ENCODE results near the gene SSBP3. TPM values are rescaled to one million over a fixed set of nuclear protein-coding genes. Genes with fewer than 3 reads are reported as not detected.

Gene SSBP3
- total RNA-seq, 1 donor from 2014 or later = 41.1 TPM

DNA sequence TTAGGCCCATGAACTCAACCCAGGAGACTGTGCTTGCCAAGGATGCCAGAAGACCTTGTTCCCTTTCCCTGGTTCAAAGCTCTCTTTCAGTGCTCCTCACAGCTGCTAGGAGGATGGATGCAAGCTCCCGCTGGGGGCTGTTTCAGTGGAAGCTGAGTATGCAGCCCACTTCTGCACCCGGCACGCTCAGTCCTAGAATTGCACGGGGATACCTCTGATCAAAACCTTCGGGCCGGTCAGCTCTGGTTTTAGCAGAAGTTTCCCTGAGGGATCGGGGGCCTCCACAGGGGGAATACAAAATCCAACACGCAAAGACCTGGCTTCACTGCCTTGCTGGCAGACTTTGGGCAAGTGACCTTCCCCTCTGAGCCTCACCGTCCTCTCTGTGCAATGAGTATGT is 4.2 kb upstream of the SSBP3 start:
- DNase-seq (ENCODE audit: low spot score) = no peak

DNA sequence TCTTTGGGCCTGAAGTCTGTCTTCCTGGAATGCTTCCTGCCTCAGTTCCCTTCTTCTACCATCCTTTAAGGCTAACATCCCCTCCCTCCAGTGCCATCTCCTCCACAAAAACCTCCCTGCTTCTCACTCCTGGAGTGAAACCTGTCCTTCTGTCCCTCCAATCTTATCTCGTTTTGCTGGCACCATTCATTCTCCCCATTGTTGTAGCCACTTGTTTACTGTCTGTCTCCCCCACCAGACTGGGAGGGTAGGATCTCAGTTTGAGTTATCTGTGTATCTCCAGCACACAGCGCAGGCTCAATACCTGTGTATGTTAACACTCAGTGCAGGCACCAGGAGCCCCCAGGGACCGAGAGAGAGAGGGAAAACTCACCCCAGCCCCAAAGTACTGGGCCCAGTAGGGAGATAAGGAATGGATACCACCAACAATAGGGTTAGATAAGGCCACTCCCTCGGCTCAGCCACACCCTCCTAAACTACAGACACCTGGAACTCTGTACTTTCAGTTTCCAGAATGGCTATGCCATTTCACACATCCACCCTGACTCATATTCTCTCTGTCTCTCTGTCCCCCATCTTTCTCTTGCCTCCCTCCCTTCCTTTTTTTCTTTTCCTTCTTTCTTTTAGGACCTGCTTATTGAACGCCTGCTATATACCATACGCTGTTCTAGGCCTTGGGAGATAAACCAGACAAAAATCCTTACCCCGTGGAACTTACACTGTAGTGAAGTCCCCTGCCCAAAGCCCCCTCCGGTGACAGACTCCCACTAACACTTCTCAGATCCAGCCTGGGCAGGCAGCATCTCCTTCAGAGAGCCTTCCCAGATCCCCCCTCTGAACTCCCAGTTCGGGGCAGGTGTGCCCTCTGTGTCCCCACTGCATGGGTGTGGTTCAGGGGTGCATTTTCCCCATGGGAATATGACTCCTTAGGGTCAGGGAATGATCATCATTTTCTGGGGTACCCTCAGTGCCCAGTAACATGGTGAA is 3.3 kb upstream of the SSBP3 start:
- DNase-seq (ENCODE audit: low spot score) = no peak

DNA sequence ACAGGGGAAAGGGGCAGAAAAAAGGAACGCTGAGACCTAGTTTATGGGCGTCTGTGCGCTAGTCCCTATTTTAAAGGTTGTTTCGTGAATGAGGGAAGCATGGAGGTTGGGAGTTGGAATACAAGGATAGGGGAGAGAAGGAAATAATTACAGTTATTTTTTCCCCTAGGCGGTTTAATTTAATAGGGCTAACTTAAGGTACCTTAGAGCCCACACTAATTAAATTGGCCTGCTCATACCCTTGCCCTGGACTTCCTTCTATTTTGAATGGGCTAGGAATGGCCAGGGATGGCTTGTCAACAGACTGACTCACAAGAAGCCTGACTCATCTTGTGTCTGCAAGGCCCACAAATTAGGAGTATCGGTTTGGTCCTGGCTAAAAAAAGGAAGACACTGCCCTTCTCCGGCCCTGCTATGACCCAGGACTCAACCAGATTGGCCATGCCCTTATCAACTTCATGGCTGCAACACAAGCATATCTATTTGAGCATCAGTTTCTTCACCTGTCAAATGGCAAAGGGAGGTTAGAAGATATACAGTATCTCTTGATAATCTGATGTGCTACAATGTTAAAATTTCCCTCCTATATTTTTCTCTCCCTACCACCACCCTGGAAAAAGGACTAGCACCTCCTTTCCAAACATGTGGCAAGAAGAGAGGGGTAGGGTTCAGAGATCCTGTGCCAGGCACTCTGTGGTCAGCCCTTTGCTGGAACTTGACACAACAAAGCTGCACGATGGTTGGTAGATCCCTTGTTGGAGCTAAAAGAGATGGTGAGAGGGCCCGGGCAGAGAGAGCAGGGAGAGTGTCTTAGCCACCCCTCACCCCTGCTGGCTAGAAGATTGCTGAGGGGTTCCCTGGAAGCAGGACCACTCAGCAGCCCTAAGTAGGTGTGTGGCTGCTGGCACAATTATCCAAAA is 2.2 kb upstream of the SSBP3 start:
- DNase-seq (ENCODE audit: low spot score) = no peak

DNA sequence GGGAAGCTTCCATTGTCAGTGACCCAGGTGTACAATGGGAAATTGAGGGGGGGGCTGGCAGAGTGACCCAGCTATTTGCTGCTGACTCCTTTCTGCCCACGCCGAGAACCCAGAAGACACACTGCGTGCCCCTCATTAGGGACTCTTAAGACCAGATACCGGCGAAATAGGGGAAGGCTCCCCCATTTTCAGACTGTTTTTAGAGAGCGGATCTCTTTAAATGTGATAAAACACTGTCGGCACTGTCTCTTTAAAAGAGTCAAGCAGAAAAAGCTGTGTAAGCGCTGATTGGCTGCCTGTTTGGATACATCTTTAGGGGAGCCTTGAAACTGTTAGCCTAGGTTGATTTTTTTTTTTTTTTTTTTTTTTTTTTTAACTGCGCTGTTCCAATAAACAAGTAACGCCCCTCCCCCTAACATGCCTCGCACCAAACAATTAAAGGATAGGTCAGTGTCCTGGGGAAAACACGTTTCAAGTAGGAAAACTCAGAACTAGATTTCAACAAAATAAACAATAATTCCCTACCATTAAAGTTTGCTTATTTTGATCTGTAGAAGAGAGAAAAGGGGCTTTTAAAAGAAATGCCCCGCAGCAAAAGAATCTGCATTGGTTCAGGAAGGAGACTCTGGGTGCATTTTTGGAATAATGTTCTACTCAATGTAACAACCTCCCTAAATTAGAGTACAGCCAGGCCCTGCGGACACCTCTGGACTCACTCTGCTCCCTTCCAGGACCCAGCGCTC is 1.4 kb upstream of the SSBP3 start:
- DNase-seq (ENCODE audit: low spot score) = no peak

DNA sequence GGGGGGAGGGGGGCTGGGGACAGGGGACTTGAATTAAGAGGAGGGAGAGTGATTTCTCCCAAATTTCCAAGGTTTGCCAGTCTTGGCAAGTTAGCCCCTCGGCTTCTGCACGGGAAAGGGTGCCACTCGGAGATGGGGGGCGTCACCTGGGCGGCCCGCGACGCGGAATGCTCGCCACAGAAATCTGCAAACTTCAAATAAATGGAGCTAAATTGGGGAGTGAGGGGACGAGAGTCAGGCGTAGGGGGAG is 885 bp upstream of the SSBP3 start:
- DNase-seq (ENCODE audit: low spot score) = no peak

DNA sequence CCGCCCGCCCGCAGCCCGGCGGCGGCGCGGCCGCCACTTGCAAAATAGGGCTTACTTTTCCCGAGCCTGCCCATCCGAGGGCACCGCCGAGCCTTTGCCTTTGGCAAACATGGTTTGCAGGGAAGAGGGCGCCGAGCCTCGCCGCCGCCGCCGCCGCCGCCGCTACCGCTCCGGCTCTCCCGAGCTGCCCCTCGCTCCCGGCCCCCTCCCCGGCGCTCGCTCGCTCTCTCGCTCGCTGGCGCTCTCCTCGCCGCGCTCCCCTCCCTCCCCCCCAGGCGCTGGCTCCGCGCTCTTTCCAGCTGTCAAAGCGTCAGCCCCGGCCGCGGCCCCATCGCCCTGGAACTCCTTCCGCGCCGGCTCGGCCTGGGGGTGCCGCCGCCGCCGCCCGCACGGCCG is 298 bp downstream of the SSBP3 start:
- DNase-seq (ENCODE audit: low spot score) = no peak

DNA sequence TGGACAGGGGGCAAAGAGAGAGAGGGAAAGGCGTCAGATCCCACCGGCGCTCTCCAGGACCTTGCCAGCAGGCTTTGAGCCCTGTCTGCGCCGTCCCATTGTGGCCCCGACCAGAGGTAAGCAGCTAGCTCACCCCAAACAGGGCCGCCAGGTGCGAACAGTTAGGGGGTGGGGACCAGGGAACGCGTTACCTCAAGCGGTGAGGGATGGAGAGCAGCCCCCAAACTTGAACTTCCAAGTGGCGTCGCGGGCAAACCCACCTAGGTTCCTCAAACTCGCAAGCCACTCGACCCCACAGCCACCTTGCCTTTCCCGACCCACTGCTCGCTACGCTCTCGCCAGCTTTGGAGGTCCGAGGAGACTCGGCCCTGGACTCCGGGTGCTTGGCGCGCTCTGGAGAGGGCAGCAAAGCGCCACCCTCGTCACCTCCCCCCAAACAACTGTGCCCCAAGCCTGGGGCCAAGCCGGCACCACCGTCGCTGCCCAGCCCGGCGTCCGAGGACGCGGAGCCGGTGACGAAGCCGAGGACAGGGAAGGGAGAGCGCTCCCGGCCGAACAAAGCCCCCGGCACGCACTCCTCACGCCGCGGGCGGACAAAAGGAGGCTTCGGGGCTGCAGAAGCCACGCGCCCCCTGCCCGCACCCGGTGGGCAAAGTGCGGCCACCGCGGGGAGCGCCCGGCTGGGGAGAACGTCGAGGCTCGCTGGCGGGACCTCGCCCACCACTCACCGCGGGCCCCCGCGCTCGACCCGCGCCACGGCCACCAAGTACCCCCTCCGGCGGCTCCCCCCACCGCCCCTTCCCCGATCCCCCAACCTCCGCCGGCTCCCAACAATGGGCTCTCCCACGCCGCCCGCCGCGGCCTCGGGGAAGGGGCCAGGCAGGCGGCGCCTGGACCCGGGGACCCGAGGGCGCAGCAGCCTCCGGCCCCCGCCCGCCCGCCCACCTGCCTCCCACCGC is 976 bp downstream of the SSBP3 start:
- DNase-seq (ENCODE audit: low spot score) = no peak

DNA sequence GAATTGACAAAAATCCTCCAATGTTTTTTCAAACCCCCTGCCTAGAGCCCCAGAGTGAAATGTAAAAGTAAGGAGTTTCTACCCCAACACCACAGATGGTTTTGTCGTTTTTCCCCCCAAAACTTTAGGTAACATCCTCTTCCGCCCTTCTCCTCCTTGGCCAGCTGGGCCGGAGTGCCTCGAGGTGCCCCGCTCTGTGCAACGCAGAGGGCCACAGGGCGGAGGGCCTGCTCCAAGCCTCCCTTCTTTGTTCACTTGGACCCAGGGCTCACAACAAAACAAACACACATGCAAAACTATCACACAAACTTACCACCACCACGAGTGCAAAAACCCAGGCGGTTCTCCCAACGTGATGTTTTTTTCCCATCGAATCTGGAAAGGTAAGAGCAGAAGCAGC is 1.9 kb downstream of the SSBP3 start:
- DNase-seq (ENCODE audit: low spot score) = no peak

DNA sequence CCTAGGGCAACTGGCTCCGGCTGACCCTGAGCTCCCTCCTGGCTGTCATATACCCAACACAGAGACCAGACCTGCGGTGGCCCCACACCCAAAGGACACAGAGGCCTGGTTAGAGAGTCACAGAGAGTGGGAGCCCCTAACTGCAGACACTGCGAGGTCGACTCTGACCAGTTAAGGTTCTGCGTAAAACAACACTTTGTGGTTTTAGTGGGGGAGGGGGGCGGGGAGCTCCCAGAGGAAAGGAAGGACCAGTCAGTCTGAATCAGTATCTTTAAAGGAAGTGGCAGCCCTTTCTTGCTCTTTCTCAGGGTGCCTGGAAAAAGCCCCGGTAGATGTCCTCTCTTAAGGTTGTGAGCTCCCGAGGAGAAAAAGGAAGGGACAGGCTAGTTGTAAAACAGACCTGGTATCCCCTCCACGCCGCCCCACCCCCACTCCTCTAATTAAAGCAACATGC is 2.4 kb downstream of the SSBP3 start:
- no peak for DNase-seq (ENCODE audit: low spot score)

DNA sequence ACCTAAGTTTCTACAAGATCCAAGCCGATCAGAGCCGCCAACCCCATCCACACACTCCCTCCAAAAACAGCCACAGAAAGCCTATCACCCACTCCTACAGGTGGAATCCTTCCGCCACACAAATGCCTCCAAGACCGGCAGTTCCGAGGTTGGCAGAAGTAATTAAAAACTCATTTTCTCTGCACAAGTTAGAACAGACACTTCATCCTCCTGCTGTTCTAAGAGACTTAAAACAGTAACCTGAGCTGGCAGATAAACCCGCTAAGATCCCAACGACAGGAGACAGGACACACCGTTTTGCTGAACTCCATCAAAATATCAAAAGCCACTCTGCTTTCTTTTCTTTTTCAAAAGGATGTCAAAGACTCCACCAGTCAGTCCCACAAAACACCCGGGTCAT is 2.8 kb downstream of the SSBP3 start:
- DNase-seq (ENCODE audit: low spot score) = no peak

DNA sequence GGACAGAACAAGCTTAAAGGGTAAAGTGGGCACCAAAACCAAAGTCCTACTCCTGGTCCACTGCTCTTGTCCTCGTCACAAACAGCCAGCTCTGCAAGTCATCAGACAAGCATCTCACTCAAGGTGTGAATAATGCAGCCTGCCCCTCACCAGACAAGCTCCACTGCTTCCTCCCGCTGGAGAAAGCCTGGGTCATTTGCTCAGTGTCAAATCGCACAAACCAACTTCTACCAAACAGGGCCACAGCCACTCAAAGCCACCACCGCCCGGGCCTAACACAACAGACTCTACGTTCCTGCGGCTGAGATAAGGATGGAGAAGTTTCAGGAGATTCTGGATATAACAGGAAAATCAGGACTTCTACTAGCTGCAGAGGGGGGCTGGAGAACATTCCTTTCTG is 3.3 kb downstream of the SSBP3 start:
- DNase-seq (ENCODE audit: low spot score) = no peak

DNA sequence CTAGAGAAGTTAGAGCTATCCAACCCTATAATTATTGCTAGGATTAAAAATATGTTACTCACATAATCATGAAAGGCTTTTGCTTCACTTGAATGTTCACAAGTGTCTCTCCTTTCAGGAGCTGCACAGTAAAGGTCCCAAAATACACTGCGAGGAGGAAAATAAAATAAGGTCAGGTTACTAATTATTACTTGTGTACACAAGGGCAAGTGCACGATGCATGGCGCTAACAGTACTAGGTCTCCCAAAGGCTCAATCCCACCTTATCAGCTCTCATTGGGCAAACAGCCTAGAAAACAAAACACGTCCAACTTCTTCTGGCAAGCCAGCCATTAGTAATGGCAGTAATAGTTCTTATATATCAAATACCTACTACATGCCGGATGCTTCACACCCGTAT is 4.4 kb downstream of the SSBP3 start:
- no peak for DNase-seq (ENCODE audit: low spot score)

DNA sequence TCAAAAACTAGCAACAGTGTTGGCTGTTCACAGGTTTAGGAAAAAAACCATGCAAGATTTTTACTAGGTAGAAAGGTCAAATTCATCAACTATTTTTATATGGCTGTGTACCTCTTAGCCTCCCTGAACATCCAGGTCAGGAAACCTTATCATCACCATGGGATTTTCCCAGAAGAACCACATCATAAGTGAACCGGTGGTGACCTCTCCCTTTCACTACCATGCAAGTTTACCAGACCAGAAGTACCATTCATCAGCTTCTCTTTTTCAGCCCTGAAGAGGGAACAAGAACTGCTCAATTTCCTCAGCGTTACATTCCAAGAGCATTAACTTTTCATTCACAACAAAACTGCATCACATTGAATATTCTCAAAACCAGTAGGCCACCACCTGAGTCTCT is 5.9 kb downstream of the SSBP3 start:
- no peak for DNase-seq (ENCODE audit: low spot score)

DNA sequence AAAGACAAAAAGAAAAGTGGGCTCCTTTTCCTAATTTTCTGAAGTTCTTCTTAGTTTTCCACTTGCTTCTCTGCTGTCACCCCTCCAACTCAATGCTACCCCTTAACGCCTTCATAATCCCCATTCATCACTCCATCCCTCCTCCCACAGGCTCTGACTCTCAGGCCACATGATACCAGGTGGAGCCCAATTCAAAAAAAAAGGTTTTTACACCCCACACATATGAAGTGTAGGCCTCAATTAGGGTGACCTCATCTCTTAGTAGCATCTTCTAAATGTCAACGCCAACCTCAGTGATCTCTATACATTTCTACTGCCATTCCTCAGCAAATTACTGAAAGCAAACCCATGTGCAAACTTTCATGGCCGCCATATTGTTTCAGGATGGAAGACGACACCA is 6.4 kb downstream of the SSBP3 start:
- DNase-seq (ENCODE audit: low spot score) = no peak

DNA sequence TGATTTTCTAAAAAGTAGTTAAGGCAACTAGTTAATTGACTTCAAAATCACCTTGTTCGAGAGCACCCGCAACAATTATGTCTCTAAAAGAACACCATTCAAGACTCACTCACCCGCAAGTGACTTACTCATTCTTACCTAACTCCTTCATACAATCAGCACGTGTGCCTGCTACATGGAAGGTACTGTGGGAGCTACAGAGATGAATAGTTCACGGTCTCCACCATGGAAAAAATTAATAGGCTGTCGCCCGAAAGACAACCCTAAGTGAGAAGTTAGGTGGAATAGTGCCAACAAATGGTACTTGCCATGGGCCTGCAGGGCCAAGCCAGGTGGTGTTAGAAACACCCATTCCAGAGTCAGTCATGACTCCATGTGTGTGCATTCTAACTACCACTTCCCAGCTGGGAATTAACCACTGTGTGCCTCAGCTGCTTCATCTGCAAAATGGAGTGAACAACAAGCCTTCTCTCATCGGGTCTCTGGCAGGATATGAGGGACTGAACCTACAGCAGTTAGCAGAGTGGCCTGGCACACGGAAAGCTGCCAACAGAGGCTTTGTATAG is 7.1 kb downstream of the SSBP3 start:
- no peak for DNase-seq (ENCODE audit: low spot score)

DNA sequence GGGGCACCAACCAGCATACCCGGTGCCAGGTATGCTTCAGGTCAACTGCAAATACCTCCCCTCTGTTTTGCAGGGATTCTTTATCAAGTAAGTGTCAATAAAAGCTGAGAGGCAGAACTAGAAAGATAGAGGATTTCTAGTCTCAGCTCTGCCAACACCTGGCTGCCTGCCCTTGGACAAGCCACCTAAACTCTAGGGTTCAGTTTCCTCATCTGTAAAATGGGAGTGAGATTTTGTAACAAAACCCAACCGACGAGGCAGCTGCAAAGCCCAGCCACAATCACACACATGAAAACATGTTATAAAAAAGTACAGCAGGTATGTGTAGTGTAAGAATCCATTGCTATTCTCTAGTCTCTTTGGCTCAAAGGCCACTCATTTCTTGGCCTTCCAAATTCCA is 8.2 kb downstream of the SSBP3 start:
- no peak for DNase-seq (ENCODE audit: low spot score)

DNA sequence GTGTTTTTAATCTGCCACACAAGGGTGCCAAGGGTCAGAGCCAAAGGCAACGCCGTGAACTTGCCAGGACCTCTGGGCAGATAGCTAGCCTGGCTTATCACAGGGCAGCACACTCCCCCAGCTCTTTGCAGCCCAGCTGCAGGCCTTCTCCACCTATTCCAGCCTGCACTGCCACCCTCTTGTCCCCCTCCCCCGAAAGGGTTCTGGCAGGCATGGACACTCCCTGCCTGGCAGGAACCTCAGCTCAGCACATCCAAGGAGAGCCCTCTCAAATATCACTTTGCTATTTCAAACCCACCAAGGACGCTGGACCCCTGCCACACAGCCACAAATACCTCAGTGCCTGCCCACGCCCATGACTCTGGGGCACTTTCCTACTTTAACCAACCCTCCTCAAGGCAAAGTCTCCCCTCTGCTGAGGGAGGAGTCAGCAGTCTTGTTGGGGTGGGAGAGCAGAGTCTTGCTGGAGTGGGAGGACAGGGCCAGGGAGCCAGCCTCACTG is 9.1 kb downstream of the SSBP3 start:
- DNase-seq (ENCODE audit: low spot score) = no peak

DNA sequence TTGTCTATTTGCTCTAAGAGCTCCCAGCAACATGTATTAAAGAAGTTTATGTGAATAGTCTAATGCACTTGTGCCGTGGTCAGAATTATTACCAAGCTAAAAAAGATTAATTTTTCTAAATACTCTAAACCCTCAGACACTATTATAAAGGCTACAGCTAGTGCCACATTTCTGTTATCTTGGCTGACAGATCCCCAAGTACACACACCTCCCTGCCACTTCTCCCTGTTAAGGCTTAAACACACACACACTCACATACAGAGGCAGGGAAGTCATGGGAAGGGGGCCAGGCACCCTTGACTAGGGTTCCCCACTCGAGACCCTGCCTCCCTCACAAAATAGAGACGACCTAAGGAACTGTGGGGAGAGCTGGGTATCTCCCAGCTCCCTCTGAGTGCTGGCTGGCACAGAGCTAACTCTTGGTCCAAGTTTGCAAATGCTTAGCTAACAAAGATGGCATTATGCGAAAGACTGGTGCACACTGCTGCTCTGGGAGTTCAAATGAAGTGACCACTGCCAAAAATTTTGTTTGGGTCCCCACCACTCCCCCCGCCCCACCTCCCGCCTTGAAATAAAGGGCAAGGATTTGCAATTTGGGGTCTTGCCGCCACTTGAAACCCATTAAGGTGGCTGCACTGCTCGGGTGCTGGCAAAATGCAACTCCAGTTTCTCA is 9.8 kb downstream of the SSBP3 start:
- DNase-seq (ENCODE audit: low spot score) = no peak

DNA sequence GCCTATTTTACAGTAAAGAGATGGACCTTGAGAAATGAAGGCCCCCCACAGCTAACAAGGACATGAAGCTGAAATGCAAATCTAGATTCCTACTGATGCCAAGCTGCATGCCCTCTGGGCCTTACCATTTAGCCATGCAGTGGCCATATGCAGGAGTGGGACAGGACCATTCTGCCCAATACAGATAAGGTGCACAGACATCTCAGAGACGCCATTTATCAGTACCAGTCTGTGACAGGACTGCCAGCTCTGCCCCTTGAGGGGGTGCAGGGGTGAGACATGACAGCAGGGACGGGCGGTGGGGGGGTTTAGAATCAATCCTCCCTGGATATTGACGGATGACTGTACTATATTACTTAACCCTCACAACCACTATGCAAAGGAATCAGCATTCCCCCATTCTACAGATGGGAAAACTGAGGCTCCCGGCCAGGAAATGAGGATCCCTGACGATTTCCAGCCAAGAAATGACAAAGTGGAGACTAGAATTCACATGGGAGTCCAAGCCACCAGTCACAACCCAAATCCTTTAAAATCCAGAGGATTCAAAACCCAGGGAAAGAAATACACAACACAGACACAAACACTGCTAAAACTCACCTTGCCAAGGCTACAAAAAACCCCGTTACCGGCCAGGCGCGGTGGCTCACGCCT is 10.8 kb downstream of the SSBP3 start:
- no peak for DNase-seq (ENCODE audit: low spot score)

All from mesenteric fat pad (tissue), 1 donor.